Thymus (tissue), 11 donors: Measurements from ENCODE around the gene LRRN3. TPM values are rescaled to one million over a fixed set of nuclear protein-coding genes. Genes with fewer than 3 reads are reported as not detected.

ENCODE experiments used
- DNase-seq, 9 donors: peaks; one replicate each; pipeline ENCODE4 v3.0.0-alpha.2; 2013; ENCODE audit warnings: low spot score in 9 of 9, low read depth in 6 of 9, missing footprints in 1 of 9
- H3K27ac ChIP-seq, 2 donors: one replicate each; pipeline ENCODE4 v1.5.1; 2013; ENCODE audit warnings: control low read depth in 1 of 2, low read depth in 1 of 2, low read length in 1 of 2, mild to moderate bottlenecking in 1 of 2, moderate library complexity in 1 of 2
- H3K27me3 ChIP-seq, 2 donors: one replicate each; pipeline ENCODE4 v1.5.1; 2013; ENCODE audit warnings: low read length in 1 of 2; ENCODE audit not compliant: control insufficient read depth in 2 of 2, insufficient read depth in 1 of 2
- H3K36me3 ChIP-seq, 2 donors: one replicate each; pipeline ENCODE4 v1.5.1; 2013; ENCODE audit warnings: low read length in 1 of 2, mild to moderate bottlenecking in 1 of 2, moderate library complexity in 1 of 2; ENCODE audit not compliant: control insufficient read depth in 2 of 2, insufficient read depth in 2 of 2
- H3K4me1 ChIP-seq, 2 donors: one replicate each; pipeline ENCODE4 v1.5.1; 2013; ENCODE audit warnings: low read length in 2 of 2; ENCODE audit not compliant: control insufficient read depth in 2 of 2, insufficient read depth in 2 of 2
- H3K4me3 ChIP-seq, 2 donors: one replicate each; pipeline ENCODE4 v1.5.1; 2013; ENCODE audit warnings: low read length in 2 of 2, control low read depth in 1 of 2, mild to moderate bottlenecking in 1 of 2
- H3K9me3 ChIP-seq, 2 donors: one replicate each; pipeline ENCODE4 v1.5.1; 2013; ENCODE audit warnings: low read length in 1 of 2, mild to moderate bottlenecking in 1 of 2; ENCODE audit not compliant: control insufficient read depth in 2 of 2, insufficient read depth in 1 of 2
- WGBS: extraction: QIAGEN DNeasy Blood & Tissue Kit; methylation state at CpG from one replicate; pipeline ENCODE4 v1.1.7; 2013; 5-methylcytosine and 5-hydroxymethylcytosine counted together
- polyA plus RNA-seq: library from polyadenylated mRNA; stranded (reverse); fragments of 200-250 nt; gene quantifications from one replicate; pipeline ENCODE4 v1.2.3, GENCODE V29; 2013
- total RNA-seq: library from RNA; stranded (reverse); fragments of 120-200 nt; gene quantifications from one replicate; pipeline ENCODE4 v1.2.4, GENCODE V29; 2013
- donor health status: healthy.

Gene LRRN3
- total and polyA plus RNA-seq, 2 donors, result 5.4 to 23.8 TPM

GRCh38 chr7:111083413-111083812 lies 7.5 kb upstream of the LRRN3 start:
- no peaks in the 10 kb centered on the region for H3K36me3 ChIP-seq
- no peaks in the 10 kb centered on the region for H3K9me3 ChIP-seq
- H3K27ac ChIP-seq, result peak overlapping the region; percentile 54 to 86
- peaks cover 13 to 19% of the 10 kb centered on the region in 2 donors for H3K4me1 ChIP-seq
- H3K4me3 ChIP-seq, result peak overlapping the region in 1 of 2 donors; percentile 25
- H3K27me3 ChIP-seq, result no peaks in the 10 kb centered on the region
- peak; percentile 44 to 95 (median 82) for DNase-seq
- under 1% methylated on average over 5 of the region's 5 CpGs for WGBS

GRCh38 chr7:111085356-111085755 lies 5.6 kb upstream of the LRRN3 start:
- 95% methylated on average over 3 of the region's 3 CpGs for WGBS
- H3K27me3 ChIP-seq, result no peaks in the 10 kb centered on the region

GRCh38 chr7:111086532-111086931 lies 4.4 kb upstream of the LRRN3 start:
- WGBS, result 81% methylated on average over 2 of the region's 2 CpGs
- no peak for DNase-seq
- Histone ChIP-seq H3K27me3 (no peaks in the 10 kb centered on the region), H3K27ac (no peak overlapping the region), H3K9me3 (no peaks in the 10 kb centered on the region), H3K4me3 (no peak overlapping the region), H3K4me1 (peaks cover 13 to 24% of the 10 kb centered on the region in 2 donors), H3K36me3 (no peaks in the 10 kb centered on the region)

More at GRCh38 chr7:111085356-111085755, 5.6 kb upstream of the LRRN3 start:
- Histone ChIP-seq H3K9me3 (no peaks in the 10 kb centered on the region), H3K36me3 (no peaks in the 10 kb centered on the region), H3K4me3 (no peak overlapping the region), H3K27ac (peak overlapping the region in 1 of 2 donors; percentile 18), H3K4me1 (peaks cover 13 to 19% of the 10 kb centered on the region in 2 donors)
- DNase-seq, result no peak

GRCh38 chr7:111088328-111088727 lies 2.6 kb upstream of the LRRN3 start:
- no peak for DNase-seq
- Histone ChIP-seq H3K36me3 (no peaks in the 10 kb centered on the region), H3K27me3 (no peaks in the 10 kb centered on the region), H3K4me3 (no peak overlapping the region), H3K4me1 (peaks cover 8 to 16% of the 10 kb centered on the region in 2 donors), H3K9me3 (no peaks in the 10 kb centered on the region), H3K27ac (no peak overlapping the region)
- 97% methylated on average over 1 of the region's 1 CpG for WGBS

DNA sequence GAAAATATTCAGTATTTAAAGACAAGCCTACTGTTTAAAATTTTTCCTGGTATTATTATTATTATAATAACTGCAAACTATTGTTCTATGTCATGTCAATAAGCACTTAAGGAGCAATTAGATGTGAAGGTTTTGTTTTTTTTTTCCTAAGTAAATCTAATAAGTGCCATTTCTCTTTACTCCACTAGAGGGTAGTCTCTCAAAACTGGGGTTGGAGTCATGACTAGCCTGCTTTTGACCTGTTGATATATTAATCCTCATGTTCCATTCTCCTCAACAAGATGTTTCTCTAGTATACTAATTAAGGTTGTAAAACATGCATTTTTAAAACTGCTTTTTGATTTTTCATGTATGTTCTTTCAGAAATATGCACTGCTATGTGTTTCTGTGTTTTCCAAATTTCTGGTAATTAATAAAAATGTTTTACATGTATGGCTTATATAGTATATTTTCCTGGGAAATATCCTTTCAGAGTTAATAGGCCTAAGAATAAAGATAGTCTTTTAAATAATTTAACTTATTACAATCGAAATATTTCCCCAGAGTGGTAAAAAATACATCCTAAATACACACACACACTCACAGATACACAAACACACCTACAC lies 1.0 kb upstream of the LRRN3 start:
- Histone ChIP-seq H3K4me1 (peaks cover 0 to 15% of the 10 kb centered on the region in 2 donors), H3K36me3 (no peaks in the 10 kb centered on the region), H3K27ac (no peak overlapping the region), H3K27me3 (no peaks in the 10 kb centered on the region), H3K9me3 (no peaks in the 10 kb centered on the region), H3K4me3 (no peak overlapping the region)
- peak in 2 of 9 donors; percentile 46 to 71 for DNase-seq
- WGBS, result 75% methylated on average over 1 of the region's 1 CpG

GRCh38 chr7:111091593-111092358 lies 849 bp downstream of the LRRN3 start:
- Histone ChIP-seq H3K4me1 (peaks cover 0 to 15% of the 10 kb centered on the region in 2 donors), H3K27me3 (no peaks in the 10 kb centered on the region), H3K9me3 (no peaks in the 10 kb centered on the region), H3K27ac (peak overlapping the region; percentile 59 to 80), H3K4me3 (peak overlapping the region; percentile 13 to 35), H3K36me3 (no peaks in the 10 kb centered on the region)
- 75% methylated on average over 3 of the region's 3 CpGs for WGBS
- DNase-seq, result no peak

GRCh38 chr7:111092406-111093236 lies 1.7 kb downstream of the LRRN3 start:
- Histone ChIP-seq H3K27me3 (no peaks in the 10 kb centered on the region), H3K27ac (peak overlapping the region; percentile 46 to 68), H3K36me3 (no peaks in the 10 kb centered on the region), H3K4me3 (peak overlapping the region; percentile 25 to 35), H3K4me1 (peaks cover 0 to 15% of the 10 kb centered on the region in 2 donors), H3K9me3 (no peaks in the 10 kb centered on the region)
- 80% methylated on average over 2 of the region's 2 CpGs for WGBS
- DNase-seq, result no peak

DNA sequence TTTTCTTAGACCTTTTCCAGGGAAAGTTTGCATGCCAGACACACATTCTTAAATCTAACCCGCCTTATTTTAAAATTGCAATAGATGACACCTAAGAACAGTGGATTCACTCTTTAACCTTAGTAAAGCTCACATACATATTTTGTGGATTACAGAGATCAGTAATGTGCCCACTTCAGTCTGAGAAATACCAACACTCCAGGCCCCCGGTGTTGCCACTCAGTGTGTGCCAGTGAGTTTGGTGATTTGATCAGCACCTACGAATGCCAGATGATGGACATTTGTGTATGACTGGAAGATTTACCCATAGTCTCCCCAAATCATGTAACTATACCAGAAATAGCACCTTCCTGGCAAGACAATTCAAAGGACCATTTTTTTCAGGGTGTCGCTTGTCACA lies 2.6 kb downstream of the LRRN3 start:
- 91% methylated on average over 4 of the region's 4 CpGs for WGBS
- no peaks in the 10 kb centered on the region for H3K36me3 ChIP-seq
- H3K27ac ChIP-seq, result peak overlapping the region; percentile 26 to 66
- peaks cover 0 to 15% of the 10 kb centered on the region in 2 donors for H3K4me1 ChIP-seq
- no peaks in the 10 kb centered on the region for H3K9me3 ChIP-seq
- H3K27me3 ChIP-seq, result no peaks in the 10 kb centered on the region
- DNase-seq, result no peak
- H3K4me3 ChIP-seq, result peak overlapping the region in 1 of 2 donors; percentile 35
